Effector memory CD8-positive, alpha-beta T cell (primary cell): ENCODE measurements around the gene SNAP25.

Source experiments
- ATAC-seq: fragments of 150-1000 bp; cut with Tn5 transposase; replicated peaks from 2 replicates; pipeline ENCODE4 v1.10.0; 2021; ENCODE audit warnings: mild to moderate bottlenecking, moderate library complexity
- DNase-seq, 3 experiments: peaks; one replicate each; pipeline ENCODE4 v3.0.0; 2021
- H3K27ac Mint-ChIP-seq, 2 donors: one replicate each; pipeline ENCODE4 v1.8.0; 2022; ENCODE audit warnings: mild to moderate bottlenecking in 2 of 2, mixed read lengths in 2 of 2, moderate library complexity in 2 of 2
- H3K27me3 Mint-ChIP-seq, 2 donors: one replicate each; pipeline ENCODE4 v1.8.0; 2022; ENCODE audit warnings: mixed read lengths in 2 of 2
- H3K36me3 Mint-ChIP-seq: one replicate; pipeline ENCODE4 v1.8.0; 2022; ENCODE audit warnings: mild to moderate bottlenecking, moderate library complexity, mixed read lengths; ENCODE audit not compliant: insufficient read depth
- H3K4me1 Mint-ChIP-seq, 2 donors: one replicate each; pipeline ENCODE4 v1.8.0; 2022; ENCODE audit warnings: low read depth in 2 of 2, mixed read lengths in 2 of 2
- H3K4me3 Mint-ChIP-seq, 2 donors: one replicate each; pipeline ENCODE4 v1.8.0; 2022; ENCODE audit warnings: mild to moderate bottlenecking in 2 of 2, mixed read lengths in 2 of 2, moderate library complexity in 2 of 2
- H3K9me3 Mint-ChIP-seq, 2 donors: one replicate each; pipeline ENCODE4 v1.8.0; 2022; ENCODE audit warnings: mixed read lengths in 2 of 2

The SNAP25 gene

DNA sequence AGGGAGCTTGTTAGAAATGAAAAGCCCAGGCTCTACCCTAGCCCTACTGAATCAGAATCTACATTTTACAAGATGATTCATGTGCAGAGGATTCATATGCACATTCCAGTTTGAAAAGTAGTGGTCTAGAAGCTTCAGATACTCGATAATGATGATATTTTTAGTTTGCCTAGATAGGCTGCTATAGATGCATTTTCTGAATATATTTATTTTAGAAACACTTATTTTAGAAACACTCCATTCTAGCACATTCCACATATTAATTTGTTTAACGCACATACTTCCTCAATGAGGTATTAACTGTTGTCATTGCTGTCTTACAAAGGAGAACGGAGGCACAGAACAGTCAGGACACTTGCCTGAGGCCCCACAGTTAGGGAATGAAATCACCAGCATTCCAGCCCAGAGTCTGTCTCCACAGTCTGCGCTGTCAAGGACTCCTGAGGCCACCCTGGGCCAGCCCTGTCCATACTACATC is 64.4 kb downstream of the SNAP25 start:
- H3K4me1 Mint-ChIP-seq: no peaks in the 10 kb centered on the region
- H3K9me3 Mint-ChIP-seq: no peaks in the 10 kb centered on the region
- no peak overlapping the region for H3K4me3 Mint-ChIP-seq
- ATAC-seq (no peak), DNase-seq (no peak)
- H3K36me3 Mint-ChIP-seq: no peaks in the 10 kb centered on the region
- H3K27ac Mint-ChIP-seq: no peak overlapping the region
- H3K27me3 Mint-ChIP-seq: peaks cover 47 to 59% of the 10 kb centered on the region in 2 donors

DNA sequence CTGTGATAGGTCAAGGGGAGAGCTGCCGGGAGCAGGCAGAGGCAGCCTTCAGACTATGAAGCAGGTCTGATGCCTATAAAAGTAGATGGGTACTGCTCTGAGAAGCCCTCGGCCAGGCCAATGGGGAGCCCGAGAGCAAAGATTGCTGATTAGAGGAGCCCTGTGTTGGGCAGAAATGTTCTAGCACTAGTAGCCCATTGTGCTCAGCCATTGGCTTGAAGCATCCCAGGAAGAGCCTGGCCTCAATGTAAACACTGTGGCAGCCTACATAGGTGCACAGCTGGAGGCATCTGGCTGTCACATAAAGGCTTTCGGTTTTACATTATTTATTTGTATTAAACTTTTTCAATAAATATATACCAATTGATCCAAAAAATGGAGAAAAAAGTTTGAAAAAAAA is 67.7 kb downstream of the SNAP25 start:
- peaks cover 21 to 39% of the 10 kb centered on the region in 2 donors for H3K27me3 Mint-ChIP-seq
- DNase-seq: no peak
- no peak for ATAC-seq
- no peaks in the 10 kb centered on the region for H3K9me3 Mint-ChIP-seq
- H3K27ac Mint-ChIP-seq: no peak overlapping the region
- no peak overlapping the region for H3K4me3 Mint-ChIP-seq
- no peaks in the 10 kb centered on the region for H3K36me3 Mint-ChIP-seq
- H3K4me1 Mint-ChIP-seq: no peaks in the 10 kb centered on the region

DNA sequence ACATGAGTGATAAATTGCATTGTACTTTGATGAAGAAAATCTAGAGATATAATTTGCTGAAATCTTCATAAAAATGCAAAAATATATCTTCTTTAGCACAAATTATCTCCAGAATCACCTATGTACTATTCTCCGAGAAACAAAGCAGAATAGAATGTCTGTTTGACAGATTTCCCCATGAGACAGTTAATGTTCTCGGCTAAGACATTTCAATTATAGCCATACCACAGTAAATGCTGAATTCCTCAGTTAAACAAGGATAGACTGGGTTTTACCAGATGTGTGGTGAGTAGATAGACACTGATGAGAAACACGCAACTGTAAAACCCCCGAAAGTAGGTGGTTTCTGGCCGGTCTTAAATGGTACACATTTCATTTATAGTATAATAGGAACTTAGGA is 69.8 kb downstream of the SNAP25 start:
- Mint-ChIP-seq H3K36me3 (no peaks in the 10 kb centered on the region), H3K4me1 (no peaks in the 10 kb centered on the region), H3K4me3 (no peak overlapping the region)

GRCh38 chr20:10288954-10289646 is 70.5 kb downstream of the SNAP25 start:
- H3K27ac Mint-ChIP-seq: no peak overlapping the region
- no peaks in the 10 kb centered on the region for H3K36me3 Mint-ChIP-seq
- H3K4me1 Mint-ChIP-seq: no peaks in the 10 kb centered on the region
- DNase-seq (no peak), ATAC-seq (no peak)
- no peaks in the 10 kb centered on the region for H3K9me3 Mint-ChIP-seq
- no peak overlapping the region for H3K4me3 Mint-ChIP-seq
- peaks cover 11 to 28% of the 10 kb centered on the region in 2 donors for H3K27me3 Mint-ChIP-seq

More for the DNA sequence above, 69.8 kb downstream of the SNAP25 start:
- Mint-ChIP-seq H3K27me3 (peaks cover 11 to 28% of the 10 kb centered on the region in 2 donors), H3K9me3 (no peaks in the 10 kb centered on the region), H3K27ac (no peak overlapping the region)
- no peak for DNase-seq
- ATAC-seq: no peak

- Mint-ChIP-seq H3K36me3 (no peaks in the 10 kb centered on the region), H3K27ac (no peak overlapping the region), H3K4me1 (no peaks in the 10 kb centered on the region)
Measured at GRCh38 chr20:10291568-10292248, 73.1 kb downstream of the SNAP25 start.

DNA sequence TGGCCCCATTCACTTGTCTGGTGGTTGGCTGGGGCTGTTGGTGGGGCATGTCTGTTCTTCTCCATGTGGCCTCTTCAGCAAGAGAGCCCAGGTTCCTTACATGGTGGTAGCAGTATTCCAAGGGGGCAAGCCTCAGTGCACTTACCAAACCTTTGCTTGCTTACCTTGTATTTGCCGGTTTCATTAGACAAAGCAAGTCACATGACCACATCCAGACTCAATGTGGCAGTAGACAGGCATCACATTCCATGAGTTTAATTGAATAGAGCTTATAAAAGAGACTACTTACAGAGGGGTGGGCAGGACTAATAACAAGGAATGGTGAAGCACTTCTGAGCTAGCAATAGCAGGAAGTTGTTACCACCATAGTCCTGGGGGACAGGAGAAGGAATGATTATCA is 78.6 kb downstream of the SNAP25 start:
- Mint-ChIP-seq H3K9me3 (no peaks in the 10 kb centered on the region), H3K4me1 (peaks cover 0 to 3% of the 10 kb centered on the region in 2 donors), H3K4me3 (no peak overlapping the region), H3K27ac (no peak overlapping the region), H3K27me3 (peaks cover 0 to 8% of the 10 kb centered on the region in 2 donors), H3K36me3 (no peaks in the 10 kb centered on the region)
- DNase-seq (no peak), ATAC-seq (no peak)

More at GRCh38 chr20:10291568-10292248, 73.1 kb downstream of the SNAP25 start:
- DNase-seq (no peak), ATAC-seq (no peak)
- Mint-ChIP-seq H3K9me3 (no peaks in the 10 kb centered on the region), H3K4me3 (no peak overlapping the region), H3K27me3 (peaks cover 0 to 9% of the 10 kb centered on the region in 2 donors)

- Mint-ChIP-seq H3K4me3 (no peak overlapping the region), H3K9me3 (no peaks in the 10 kb centered on the region), H3K27me3 (peaks cover 0 to 8% of the 10 kb centered on the region in 2 donors), H3K27ac (no peak overlapping the region), H3K4me1 (peaks cover 0 to 3% of the 10 kb centered on the region in 2 donors), H3K36me3 (no peaks in the 10 kb centered on the region)
- ATAC-seq: no peak
- DNase-seq: no peak
Measured at GRCh38 chr20:10297684-10298240, 79.1 kb downstream of the SNAP25 start.

- no peak for DNase-seq
- no peak for ATAC-seq
- H3K4me1 Mint-ChIP-seq: peaks cover 4 to 6% of the 10 kb centered on the region in 2 donors
- H3K36me3 Mint-ChIP-seq: no peaks in the 10 kb centered on the region
- no peak overlapping the region for H3K4me3 Mint-ChIP-seq
- H3K27me3 Mint-ChIP-seq: peaks cover 0 to 8% of the 10 kb centered on the region in 2 donors
- H3K9me3 Mint-ChIP-seq: no peaks in the 10 kb centered on the region
- no peak overlapping the region for H3K27ac Mint-ChIP-seq
Measured at GRCh38 chr20:10300582-10301446, 82.2 kb downstream of the SNAP25 start.

- ATAC-seq (no peak), DNase-seq (no peak)
- Mint-ChIP-seq H3K4me3 (no peak overlapping the region), H3K9me3 (no peaks in the 10 kb centered on the region), H3K27me3 (peaks cover 0 to 8% of the 10 kb centered on the region in 2 donors), H3K27ac (no peak overlapping the region), H3K36me3 (no peaks in the 10 kb centered on the region), H3K4me1 (peaks cover 17 to 29% of the 10 kb centered on the region in 2 donors)
Measured at GRCh38 chr20:10303852-10304251, 85.2 kb downstream of the SNAP25 start.

DNA sequence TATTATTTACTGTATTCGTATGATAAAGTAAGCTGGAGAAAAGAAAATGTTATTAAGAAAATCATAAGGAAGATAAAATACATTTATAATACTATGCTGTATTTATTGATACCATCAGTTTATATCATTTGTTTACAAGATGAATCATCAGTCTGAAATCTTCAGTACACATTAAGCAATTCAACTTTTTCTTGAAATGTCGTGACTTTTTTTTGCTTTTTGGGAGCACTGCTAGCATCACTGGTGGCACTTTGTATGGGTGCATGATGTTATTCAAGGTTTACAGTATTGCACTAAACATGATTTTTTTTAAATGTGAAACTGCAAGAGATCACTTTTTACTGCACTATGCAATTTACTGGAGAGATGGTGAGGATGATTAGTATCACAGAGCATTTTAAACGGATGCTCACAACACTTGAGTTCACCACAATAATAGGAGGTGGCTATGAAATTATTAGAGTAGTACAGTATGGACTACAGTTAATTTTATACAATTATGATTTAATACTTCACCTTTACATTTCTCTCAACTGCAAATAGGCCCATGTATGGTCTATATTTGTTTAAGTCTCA is 85.9 kb downstream of the SNAP25 start:
- no peak overlapping the region for H3K27ac Mint-ChIP-seq
- ATAC-seq: peak; percentile 67

GRCh38 chr20:10306440-10307358 is 88.1 kb downstream of the SNAP25 start:
- no peak for DNase-seq
- Mint-ChIP-seq H3K27ac (no peak overlapping the region), H3K36me3 (no peaks in the 10 kb centered on the region), H3K4me3 (peak overlapping the region in 1 of 2 donors; percentile 44), H3K4me1 (peaks cover 17 to 30% of the 10 kb centered on the region in 2 donors), H3K9me3 (no peaks in the 10 kb centered on the region), H3K27me3 (peaks cover 11 to 12% of the 10 kb centered on the region in 2 donors)
- ATAC-seq: peak; percentile 83

More for the DNA sequence above, 85.9 kb downstream of the SNAP25 start:
- no peaks in the 10 kb centered on the region for H3K36me3 Mint-ChIP-seq
- no peak for DNase-seq
- H3K4me1 Mint-ChIP-seq: peaks cover 17 to 30% of the 10 kb centered on the region in 2 donors
- no peaks in the 10 kb centered on the region for H3K9me3 Mint-ChIP-seq
- peaks cover 3 to 7% of the 10 kb centered on the region in 2 donors for H3K27me3 Mint-ChIP-seq
- H3K4me3 Mint-ChIP-seq: no peak overlapping the region

DNA sequence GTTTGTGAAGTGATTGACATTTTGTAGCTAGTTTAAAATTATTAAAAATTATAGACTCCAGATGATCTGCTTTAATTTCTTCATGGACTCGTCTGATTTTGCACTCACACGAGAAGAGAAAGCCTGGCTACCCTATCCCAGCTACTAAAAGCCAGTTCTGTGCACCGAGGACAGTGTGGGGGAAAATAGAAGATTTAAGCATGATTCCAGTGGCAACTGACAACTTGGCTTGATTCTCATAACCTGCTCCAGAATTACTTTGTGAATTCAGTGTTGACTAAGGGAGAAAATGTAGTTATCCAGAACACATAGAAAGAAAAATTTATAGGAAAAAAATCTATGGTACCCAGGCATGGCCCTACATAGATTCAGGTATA is 88.7 kb downstream of the SNAP25 start:
- ATAC-seq (no peak), DNase-seq (no peak)
- H3K9me3 Mint-ChIP-seq: no peaks in the 10 kb centered on the region
- H3K36me3 Mint-ChIP-seq: no peaks in the 10 kb centered on the region
- peaks cover 17 to 30% of the 10 kb centered on the region in 2 donors for H3K4me1 Mint-ChIP-seq
- H3K4me3 Mint-ChIP-seq: peak overlapping the region in 1 of 2 donors; percentile 44
- H3K27me3 Mint-ChIP-seq: peaks cover 17% of the 10 kb centered on the region in 2 donors
- H3K27ac Mint-ChIP-seq: no peak overlapping the region
